ENCODE data around the gene ARHGAP42.

DNA sequence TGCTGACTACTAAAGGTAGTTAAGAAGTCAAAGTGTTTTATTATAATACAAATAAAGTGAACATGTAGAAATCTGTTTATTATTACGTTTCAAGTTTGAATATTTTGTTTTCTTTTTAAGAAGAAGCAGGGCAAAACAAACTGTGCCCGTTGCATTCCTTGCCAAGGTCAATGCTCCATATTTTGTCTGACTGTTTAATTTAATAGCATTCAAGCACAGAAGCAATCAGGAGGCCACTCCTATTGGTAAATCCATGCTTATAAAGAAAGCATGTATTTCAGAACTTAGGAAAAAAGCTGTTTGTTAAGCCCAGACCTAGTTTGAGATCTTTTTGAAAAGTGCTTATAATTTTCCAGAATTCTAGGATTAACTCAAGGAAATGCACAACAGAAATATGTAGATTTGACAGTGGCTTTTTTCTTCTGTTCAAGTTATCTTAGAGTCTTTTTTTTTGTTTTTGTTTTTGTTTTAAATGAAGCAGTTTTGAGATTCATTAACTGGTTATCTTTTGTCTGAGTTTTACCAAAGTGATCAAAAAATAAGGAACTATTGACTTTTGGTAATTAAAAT, 51.7 kb downstream of the ARHGAP42 start:
- TF ChIP-seq, protein P1, sequence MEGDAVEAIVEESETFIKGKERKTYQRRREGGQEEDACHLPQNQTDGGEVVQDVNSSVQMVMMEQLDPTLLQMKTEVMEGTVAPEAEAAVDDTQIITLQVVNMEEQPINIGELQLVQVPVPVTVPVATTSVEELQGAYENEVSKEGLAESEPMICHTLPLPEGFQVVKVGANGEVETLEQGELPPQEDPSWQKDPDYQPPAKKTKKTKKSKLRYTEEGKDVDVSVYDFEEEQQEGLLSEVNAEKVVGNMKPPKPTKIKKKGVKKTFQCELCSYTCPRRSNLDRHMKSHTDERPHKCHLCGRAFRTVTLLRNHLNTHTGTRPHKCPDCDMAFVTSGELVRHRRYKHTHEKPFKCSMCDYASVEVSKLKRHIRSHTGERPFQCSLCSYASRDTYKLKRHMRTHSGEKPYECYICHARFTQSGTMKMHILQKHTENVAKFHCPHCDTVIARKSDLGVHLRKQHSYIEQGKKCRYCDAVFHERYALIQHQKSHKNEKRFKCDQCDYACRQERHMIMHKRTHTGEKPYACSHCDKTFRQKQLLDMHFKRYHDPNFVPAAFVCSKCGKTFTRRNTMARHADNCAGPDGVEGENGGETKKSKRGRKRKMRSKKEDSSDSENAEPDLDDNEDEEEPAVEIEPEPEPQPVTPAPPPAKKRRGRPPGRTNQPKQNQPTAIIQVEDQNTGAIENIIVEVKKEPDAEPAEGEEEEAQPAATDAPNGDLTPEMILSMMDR (IDR thresholded peaks at IDR 0.05; ENCODE audit: insufficient read depth, low read length, poor library complexity, severe bottlenecking), result no peak
- no peak for TF ChIP-seq EZH2phosphoT487 (conservative IDR thresholded peaks at IDR 0.05; ENCODE audit: low read length)

All from SU-DHL-6 (cell line).